SU-DHL-6 (cell line): ENCODE measurements around the gene BRSK2.
"Not testable (repeated sequence)": the region's sequence is repeated elsewhere in the genome, so short reads cannot be mapped to it uniquely, and the experiment has no call there.

ENCODE experiments used
- H2AFZ ChIP-seq: fragments of 200-600 bp; sonication (generic); 2 replicates; pipeline ENCODE4 v1.6.1; 2014; ENCODE audit warnings: low read depth, mild to moderate bottlenecking, moderate library complexity, mixed read lengths, antibody characterized with exemption, low read length; ENCODE audit not compliant: severe bottlenecking
- H3F3A ChIP-seq: fragments of 200-600 bp; shearing (Covaris generic); 2 replicates; pipeline ENCODE4 v1.6.0; 2016; ENCODE audit warnings: antibody characterized with exemption, mild to moderate bottlenecking; ENCODE audit not compliant: insufficient read depth
- H3K27ac ChIP-seq: fragments of 200-600 bp; sonication (generic); 2 replicates; pipeline ENCODE4 v1.5.1; 2016; ENCODE audit warnings: low read depth, mild to moderate bottlenecking, low read length, moderate library complexity, mixed read lengths
- H3K27me3 ChIP-seq: fragments of 200-600 bp; sonication (generic), shearing (Covaris generic); 2 replicates; pipeline ENCODE4 v1.6.0; 2014; ENCODE audit warnings: mild to moderate bottlenecking, low read length
- H3K36me3 ChIP-seq: fragments of 200-600 bp; sonication (generic); 2 replicates; pipeline ENCODE4 v1.6.1; 2014; ENCODE audit warnings: mild to moderate bottlenecking, low read length, mixed read lengths
- H3K4me2 ChIP-seq: fragments of 300-600, 200-600 bp; shearing (Covaris generic), sonication (generic); 2 replicates; pipeline ENCODE4 v1.6.0; 2014; ENCODE audit warnings: low read length, low read depth, mild to moderate bottlenecking; ENCODE audit not compliant: poor library complexity, severe bottlenecking
- H3K4me3 ChIP-seq: fragments of 200-600 bp; sonication (generic); 2 replicates; pipeline ENCODE4 v1.5.1; 2014; ENCODE audit warnings: antibody characterized with exemption, low read length, mild to moderate bottlenecking, mixed read lengths; ENCODE audit not compliant: insufficient read depth, poor library complexity, severe bottlenecking
- H3K79me2 ChIP-seq: fragments of 200-600 bp; sonication (generic); 2 replicates; pipeline ENCODE4 v1.6.1; 2014; ENCODE audit warnings: mild to moderate bottlenecking, low read length, moderate library complexity; ENCODE audit not compliant: insufficient read depth
- H3K9ac ChIP-seq: fragments of 200-600 bp; sonication (generic); 2 replicates; pipeline ENCODE4 v1.7.0; 2014; ENCODE audit warnings: mild to moderate bottlenecking, low read length
- H3K9me2 ChIP-seq: fragments of 200-600 bp; sonication (generic); replicated peaks from 2 replicates; pipeline ENCODE4 v1.6.1; 2014; ENCODE audit warnings: low read length; ENCODE audit not compliant: insufficient read depth
- H3K9me3 ChIP-seq: fragments of 200-600 bp; sonication (generic); 2 replicates; pipeline ENCODE4 v1.6.1; 2014; ENCODE audit warnings: low read length, mixed read lengths; ENCODE audit not compliant: insufficient read depth
- H4K20me1 ChIP-seq: fragments of 200-600 bp; sonication (generic); 2 replicates; pipeline ENCODE4 v1.6.1; 2014; ENCODE audit warnings: low read depth, mild to moderate bottlenecking, antibody characterized with exemption, low read length, moderate library complexity, mixed read lengths
- EZH2phosphoT487 ChIP-seq: fragments of 200-600 bp; sonication (generic), shearing (Covaris generic); conservative IDR thresholded peaks from 2 replicates; pipeline ENCODE4 v1.6.1; 2018; ENCODE audit warnings: mild to moderate bottlenecking, antibody characterized with exemption, low read length, moderate library complexity, mixed read lengths
- TF ChIP-seq, protein P1 (sequence below): fragments of 200-600 bp; sonication (generic); IDR thresholded peaks from one replicate; pipeline ENCODE4 v1.5.1; 2017; ENCODE audit warnings: antibody characterized with exemption, mild to moderate bottlenecking, low read length, moderate library complexity; ENCODE audit not compliant: insufficient read depth, poor library complexity, severe bottlenecking

BRSK2 gene

DNA sequence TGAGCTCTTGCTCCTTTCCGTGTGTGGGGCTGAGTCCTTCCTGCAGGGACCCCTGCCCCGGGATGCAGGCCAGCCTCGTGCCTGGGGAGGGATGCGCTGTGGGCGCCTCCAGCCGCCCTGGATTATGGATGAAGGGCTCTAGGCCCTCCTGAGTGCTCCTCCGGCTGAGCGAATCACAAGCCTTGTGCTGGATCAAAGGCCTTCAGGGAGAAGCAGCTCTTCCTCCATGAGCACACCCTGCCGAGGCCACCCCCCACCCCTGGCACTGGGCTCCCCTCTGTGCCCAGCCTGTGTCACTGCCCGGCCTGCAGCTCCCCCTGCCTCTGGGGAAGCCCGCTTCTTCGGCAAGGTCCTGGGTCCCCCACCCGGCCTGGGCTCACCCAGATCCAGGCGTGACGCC, 43.8 kb downstream of the BRSK2 start:
- TF ChIP-seq EZH2phosphoT487 = no peak
- Histone ChIP-seq H3K79me2 (no peaks in the 10 kb centered on the region), H3K36me3 (no peaks in the 10 kb centered on the region), H3K27me3 (no peaks in the 10 kb centered on the region), H3K4me3 (no peak overlapping the region), H4K20me1 (no peaks in the 10 kb centered on the region), H3K9me2 (no peaks in the 10 kb centered on the region), H2AFZ (no peak overlapping the region), H3K9me3 (no peaks in the 10 kb centered on the region), H3K9ac (no peak overlapping the region), H3K27ac (no peak overlapping the region), H3K4me2 (no peak overlapping the region), H3F3A (no peaks in the 10 kb centered on the region)

DNA sequence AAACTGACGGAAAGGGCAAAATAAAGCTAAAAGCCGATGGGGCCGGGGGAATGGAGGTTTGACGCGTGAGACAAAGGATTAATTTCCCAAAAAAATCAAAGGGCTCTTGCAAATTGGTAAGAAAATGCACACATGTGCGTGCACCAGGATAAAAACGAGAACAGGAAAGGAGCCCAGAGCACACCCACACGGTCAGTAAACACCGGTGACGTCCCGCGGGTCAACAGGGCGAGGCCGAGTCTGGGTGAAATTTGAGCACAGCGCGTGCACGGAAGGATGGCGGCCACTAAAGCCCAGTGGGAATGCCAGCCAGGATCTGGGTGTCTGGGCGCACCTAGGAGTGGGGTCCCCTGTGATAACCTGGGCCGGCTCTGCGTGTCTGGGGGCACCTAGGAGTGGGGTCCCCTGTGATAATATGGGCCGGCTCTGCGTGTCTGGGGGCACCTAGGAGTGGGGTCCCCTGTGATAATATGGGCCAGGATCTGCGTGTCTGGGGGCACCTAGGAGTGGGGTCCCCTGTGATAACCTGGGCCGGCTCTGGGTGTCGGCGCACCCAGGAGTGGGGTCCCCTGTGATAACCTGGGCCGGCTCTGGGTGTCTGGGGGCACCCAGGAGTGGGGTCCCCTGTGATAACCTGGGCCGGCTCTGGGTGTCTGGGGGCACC, 44.4 kb downstream of the BRSK2 start:
- Histone ChIP-seq H3K4me2 (no peak overlapping the region), H3K9me2 (no peaks in the 10 kb centered on the region), H3K9ac (no peak overlapping the region), H2AFZ (no peak overlapping the region), H3K9me3 (no peaks in the 10 kb centered on the region), H3K4me3 (no peak overlapping the region), H4K20me1 (no peaks in the 10 kb centered on the region; the same call in 1 of the 2 replicates), H3K27me3 (no peaks in the 10 kb centered on the region), H3K79me2 (no peaks in the 10 kb centered on the region), H3K36me3 (no peaks in the 10 kb centered on the region), H3K27ac (no peak overlapping the region), H3F3A (no peaks in the 10 kb centered on the region)
- no peak for TF ChIP-seq EZH2phosphoT487

DNA sequence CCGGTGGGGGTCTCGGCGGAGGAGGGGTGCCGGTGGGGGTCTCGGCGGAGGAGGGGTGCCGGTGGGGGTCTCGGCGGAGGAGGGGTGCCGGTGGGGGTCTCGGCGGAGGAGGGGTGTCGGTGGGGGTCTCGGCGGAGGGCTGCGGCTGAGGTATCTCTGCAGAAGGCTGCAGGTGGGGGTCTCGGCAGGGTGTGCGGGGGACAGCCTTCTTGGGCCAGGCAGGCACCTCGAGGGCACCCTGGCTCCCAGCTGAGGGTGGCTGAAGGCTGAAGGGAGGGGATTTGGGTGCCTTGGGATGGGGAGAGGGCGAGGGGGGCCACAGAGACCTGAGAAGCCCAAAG, 45.7 kb downstream of the BRSK2 start:
- H3K36me3 ChIP-seq, H3K4me2 ChIP-seq, H3F3A ChIP-seq, H3K4me3 ChIP-seq, H3K79me2 ChIP-seq, H3K27me3 ChIP-seq, H3K9me2 ChIP-seq, H2AFZ ChIP-seq, H4K20me1 ChIP-seq, H3K9me3 ChIP-seq, H3K27ac ChIP-seq, H3K9ac ChIP-seq: not testable (repeated sequence)

DNA sequence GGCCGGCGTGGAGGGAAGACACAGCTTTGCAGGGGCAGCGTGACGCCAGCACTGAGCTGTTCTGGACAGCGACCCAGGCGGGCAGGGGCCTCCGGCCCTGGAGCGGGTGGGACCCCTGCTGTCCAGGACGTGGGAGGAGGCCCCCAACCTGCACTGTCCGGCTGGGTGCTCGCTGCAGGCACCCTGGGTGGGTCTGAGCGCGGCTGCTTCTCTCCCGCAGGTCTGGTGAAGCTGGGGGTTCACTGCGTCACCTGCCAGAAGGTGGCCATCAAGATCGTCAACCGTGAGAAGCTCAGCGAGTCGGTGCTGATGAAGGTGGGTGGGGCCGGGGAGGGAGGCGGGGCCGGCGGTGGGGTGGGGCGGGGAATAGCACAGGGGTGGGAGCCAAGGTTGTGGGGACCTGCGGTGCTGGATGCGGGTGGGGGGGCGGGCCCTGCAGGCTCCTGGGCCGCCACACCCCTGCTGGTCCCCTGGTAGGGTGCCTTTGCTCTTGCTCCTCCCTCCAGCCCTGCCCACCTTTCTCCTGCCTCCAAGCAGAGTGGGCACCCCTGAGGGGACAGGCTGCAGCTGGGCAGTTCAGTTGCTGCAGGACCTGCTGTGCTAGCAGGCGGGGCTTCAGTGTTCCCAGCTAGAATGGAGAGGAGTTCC, 46.2 kb downstream of the BRSK2 start:
- no peak overlapping the region for H3K27ac ChIP-seq
- H3K9me2 ChIP-seq = no peaks in the 10 kb centered on the region
- H3K9me3 ChIP-seq = no peaks in the 10 kb centered on the region
- H3K9ac ChIP-seq = no peak overlapping the region
- H3K4me3 ChIP-seq = no peak overlapping the region
- H3K36me3 ChIP-seq = no peaks in the 10 kb centered on the region
- H3F3A ChIP-seq = no peaks in the 10 kb centered on the region
- no peaks in the 10 kb centered on the region for H3K79me2 ChIP-seq
- no peak overlapping the region for H3K4me2 ChIP-seq
- no peak for TF ChIP-seq EZH2phosphoT487
- TF ChIP-seq, protein P1, sequence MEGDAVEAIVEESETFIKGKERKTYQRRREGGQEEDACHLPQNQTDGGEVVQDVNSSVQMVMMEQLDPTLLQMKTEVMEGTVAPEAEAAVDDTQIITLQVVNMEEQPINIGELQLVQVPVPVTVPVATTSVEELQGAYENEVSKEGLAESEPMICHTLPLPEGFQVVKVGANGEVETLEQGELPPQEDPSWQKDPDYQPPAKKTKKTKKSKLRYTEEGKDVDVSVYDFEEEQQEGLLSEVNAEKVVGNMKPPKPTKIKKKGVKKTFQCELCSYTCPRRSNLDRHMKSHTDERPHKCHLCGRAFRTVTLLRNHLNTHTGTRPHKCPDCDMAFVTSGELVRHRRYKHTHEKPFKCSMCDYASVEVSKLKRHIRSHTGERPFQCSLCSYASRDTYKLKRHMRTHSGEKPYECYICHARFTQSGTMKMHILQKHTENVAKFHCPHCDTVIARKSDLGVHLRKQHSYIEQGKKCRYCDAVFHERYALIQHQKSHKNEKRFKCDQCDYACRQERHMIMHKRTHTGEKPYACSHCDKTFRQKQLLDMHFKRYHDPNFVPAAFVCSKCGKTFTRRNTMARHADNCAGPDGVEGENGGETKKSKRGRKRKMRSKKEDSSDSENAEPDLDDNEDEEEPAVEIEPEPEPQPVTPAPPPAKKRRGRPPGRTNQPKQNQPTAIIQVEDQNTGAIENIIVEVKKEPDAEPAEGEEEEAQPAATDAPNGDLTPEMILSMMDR = no peak
- H2AFZ ChIP-seq = no peak overlapping the region
- H3K27me3 ChIP-seq = no peaks in the 10 kb centered on the region
- H4K20me1 ChIP-seq = no peaks in the 10 kb centered on the region; the same call in 1 of the 2 replicates
